CD4-positive, alpha-beta T cell (primary cell): ENCODE measurements around the gene PRKG1. TPM values are rescaled to one million over a fixed set of nuclear protein-coding genes. Genes with fewer than 3 reads are reported as not detected.

ENCODE experiments used
- ATAC-seq: fragments of 200-7000 bp; cut with Tn5 transposase; one replicate; pipeline ENCODE4 v1.10.0; 2022; ENCODE audit warnings: mild to moderate bottlenecking; ENCODE audit not compliant: poor library complexity
- CTCF ChIA-PET: fragments of 350-600 bp; sonication (Branson Sonifier 250); formaldehyde crosslinking; loops from one replicate; lab custom pipeline; 2021; ENCODE audit warnings: antibody characterized with exemption, inconsistent platforms; lab: Charles Lee
- POLR2A ChIA-PET: fragments of 350-600 bp; sonication (Branson Sonifier 250); formaldehyde crosslinking; loops from one replicate; lab custom pipeline; 2021; ENCODE audit warnings: antibody characterized with exemption, inconsistent platforms; lab: Charles Lee
- DNase-seq, 14 experiments: peaks; one replicate each; pipeline ENCODE4 v3.0.0-alpha.2; 2013 to 2020; ENCODE audit warnings: mixed read lengths in 2 of 14
- H3K27ac ChIP-seq, 2 donors: one replicate each; pipeline versions ENCODE4 v1.5.1 to v1.7.0; 2013; ENCODE audit warnings: low read length in 2 of 2, low read depth in 1 of 2, mild to moderate bottlenecking in 1 of 2
- H3K27me3 ChIP-seq, 2 experiments: 1 replicate in 1 of 2; 2 replicates in 1 of 2; pipeline versions ENCODE4 v1.6.1 to v1.7.0; 2013; ENCODE audit warnings: low read length in 2 of 2, control low read depth in 1 of 2, mild to moderate bottlenecking in 1 of 2, moderate library complexity in 1 of 2; ENCODE audit not compliant: insufficient read depth in 2 of 2, control insufficient read depth in 1 of 2
- H3K36me3 ChIP-seq: one replicate; pipeline ENCODE4 v1.6.1; 2013; ENCODE audit warnings: low read length, control low read depth; ENCODE audit not compliant: insufficient read depth
- H3K4me1 ChIP-seq: one replicate; pipeline ENCODE4 v1.6.1; 2013; ENCODE audit warnings: low read length, control low read depth; ENCODE audit not compliant: insufficient read depth
- H3K4me3 ChIP-seq: one replicate; pipeline ENCODE4 v1.5.1; 2013; ENCODE audit warnings: mild to moderate bottlenecking, low read length, moderate library complexity
- H3K9me3 ChIP-seq, 2 experiments: 1 replicate in 1 of 2; 2 replicates in 1 of 2; pipeline versions ENCODE4 v1.6.1 to v1.7.0; 2013; ENCODE audit warnings: low read length in 2 of 2, mild to moderate bottlenecking in 2 of 2, control low read depth in 1 of 2, moderate library complexity in 1 of 2; ENCODE audit not compliant: control insufficient read depth in 1 of 2, insufficient read depth in 1 of 2
- H3K27ac Mint-ChIP-seq: one replicate; pipeline ENCODE4 v1.8.0; 2020; ENCODE audit warnings: mixed read lengths
- H3K27me3 Mint-ChIP-seq: one replicate; pipeline ENCODE4 v1.8.0; 2021; ENCODE audit warnings: mixed read lengths
- H3K36me3 Mint-ChIP-seq: one replicate; pipeline ENCODE4 v1.8.0; 2021; ENCODE audit warnings: low read depth, mixed read lengths
- H3K4me1 Mint-ChIP-seq: one replicate; pipeline ENCODE4 v1.8.0; 2021; ENCODE audit warnings: low read depth, mixed read lengths
- H3K4me3 Mint-ChIP-seq: one replicate; pipeline ENCODE4 v1.8.0; 2020; ENCODE audit warnings: mild to moderate bottlenecking, mixed read lengths
- H3K9me3 Mint-ChIP-seq: one replicate; pipeline ENCODE4 v1.8.0; 2020; ENCODE audit warnings: mixed read lengths
- intact Hi-C, 2 experiments: fragments of 100-400 bp; cut with DNase I in 1 of 2; cut with micrococcal nuclease in 1 of 2; formaldehyde crosslinking; loops; one replicate each; pipeline versions ENCODE4 v1.15.1 to v1.9.0; 2023 to 2025; cut with DNase I, micrococcal nuclease
- total RNA-seq, 174 experiments: library from RNA in 2 of 174; stranded (reverse) in 2 of 174; gene quantifications; one replicate each; pipeline ENCODE4 v1.2.3 and lab custom pipeline; 2021 to 2026
- TF ChIP-seq, protein P1 (sequence below): fragments of 200-600 bp; IDR thresholded peaks from one replicate; pipeline ENCODE4 v1.8.0; 2022; ENCODE audit warnings: antibody characterized with exemption, mild to moderate bottlenecking

The PRKG1 gene
- total RNA-seq, 2 experiments from 2014 or later: 0.31 TPM; not detected in 1

DNA sequence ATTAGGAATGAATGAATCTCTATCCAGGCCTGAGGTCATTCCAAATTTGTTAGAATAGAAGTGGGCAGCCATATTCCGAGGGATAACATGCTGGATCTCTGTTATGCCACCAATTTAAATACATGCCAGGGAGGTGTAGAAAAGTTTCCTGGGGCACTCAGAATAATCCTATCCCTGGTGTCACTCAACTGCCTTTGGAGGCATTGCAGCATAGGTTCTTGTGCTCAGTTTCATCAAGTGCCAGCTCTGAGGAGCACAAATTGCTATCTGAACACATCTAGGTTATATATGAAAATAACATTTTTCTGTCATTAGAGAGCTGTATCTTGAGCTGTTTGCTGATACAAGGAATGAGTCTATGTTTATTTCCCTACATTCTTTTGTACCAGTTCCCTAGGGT, 427.8 kb downstream of the PRKG1 start:
- H3K4me3 ChIP-seq: no peak overlapping the region

GRCh38 chr10:51503378-51503777, 429.1 kb downstream of the PRKG1 start:
- Mint-ChIP-seq H3K4me3 (no peak overlapping the region), H3K9me3 (peaks cover 3% of the 10 kb centered on the region), H3K27me3 (no peaks in the 10 kb centered on the region), H3K4me1 (no peaks in the 10 kb centered on the region), H3K36me3 (no peaks in the 10 kb centered on the region), H3K27ac (no peak overlapping the region)
- Histone ChIP-seq H3K4me3 (no peak overlapping the region), H3K27me3 (no peaks in the 10 kb centered on the region), H3K9me3 (no peaks in the 10 kb centered on the region), H3K27ac (no peak overlapping the region), H3K36me3 (no peaks in the 10 kb centered on the region), H3K4me1 (no peaks in the 10 kb centered on the region)
- CTCF ChIA-PET: no interaction called here
- intact Hi-C loops: no loop called here
- POLR2A ChIA-PET: no interaction called here
- no peak for ATAC-seq
- TF ChIP-seq, protein P1, sequence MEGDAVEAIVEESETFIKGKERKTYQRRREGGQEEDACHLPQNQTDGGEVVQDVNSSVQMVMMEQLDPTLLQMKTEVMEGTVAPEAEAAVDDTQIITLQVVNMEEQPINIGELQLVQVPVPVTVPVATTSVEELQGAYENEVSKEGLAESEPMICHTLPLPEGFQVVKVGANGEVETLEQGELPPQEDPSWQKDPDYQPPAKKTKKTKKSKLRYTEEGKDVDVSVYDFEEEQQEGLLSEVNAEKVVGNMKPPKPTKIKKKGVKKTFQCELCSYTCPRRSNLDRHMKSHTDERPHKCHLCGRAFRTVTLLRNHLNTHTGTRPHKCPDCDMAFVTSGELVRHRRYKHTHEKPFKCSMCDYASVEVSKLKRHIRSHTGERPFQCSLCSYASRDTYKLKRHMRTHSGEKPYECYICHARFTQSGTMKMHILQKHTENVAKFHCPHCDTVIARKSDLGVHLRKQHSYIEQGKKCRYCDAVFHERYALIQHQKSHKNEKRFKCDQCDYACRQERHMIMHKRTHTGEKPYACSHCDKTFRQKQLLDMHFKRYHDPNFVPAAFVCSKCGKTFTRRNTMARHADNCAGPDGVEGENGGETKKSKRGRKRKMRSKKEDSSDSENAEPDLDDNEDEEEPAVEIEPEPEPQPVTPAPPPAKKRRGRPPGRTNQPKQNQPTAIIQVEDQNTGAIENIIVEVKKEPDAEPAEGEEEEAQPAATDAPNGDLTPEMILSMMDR: no peak
- DNase-seq: no peak

More for the DNA sequence above, 427.8 kb downstream of the PRKG1 start:
- CTCF ChIA-PET: no interaction called here
- no peaks in the 10 kb centered on the region for H3K27me3 ChIP-seq
- intact Hi-C loops: no loop called here
- no peaks in the 10 kb centered on the region for H3K36me3 ChIP-seq
- peaks cover 3% of the 10 kb centered on the region for H3K9me3 Mint-ChIP-seq
- no peak overlapping the region for H3K4me3 Mint-ChIP-seq
- DNase-seq (no peak), ATAC-seq (no peak)
- POLR2A ChIA-PET: no interaction called here
- no peak overlapping the region for H3K27ac Mint-ChIP-seq
- no peaks in the 10 kb centered on the region for H3K36me3 Mint-ChIP-seq
- H3K27ac ChIP-seq: no peak overlapping the region
- TF ChIP-seq, protein P1: no peak
- H3K4me1 ChIP-seq: no peaks in the 10 kb centered on the region
- H3K27me3 Mint-ChIP-seq: no peaks in the 10 kb centered on the region
- H3K9me3 ChIP-seq: no peaks in the 10 kb centered on the region
- H3K4me1 Mint-ChIP-seq: no peaks in the 10 kb centered on the region

DNA sequence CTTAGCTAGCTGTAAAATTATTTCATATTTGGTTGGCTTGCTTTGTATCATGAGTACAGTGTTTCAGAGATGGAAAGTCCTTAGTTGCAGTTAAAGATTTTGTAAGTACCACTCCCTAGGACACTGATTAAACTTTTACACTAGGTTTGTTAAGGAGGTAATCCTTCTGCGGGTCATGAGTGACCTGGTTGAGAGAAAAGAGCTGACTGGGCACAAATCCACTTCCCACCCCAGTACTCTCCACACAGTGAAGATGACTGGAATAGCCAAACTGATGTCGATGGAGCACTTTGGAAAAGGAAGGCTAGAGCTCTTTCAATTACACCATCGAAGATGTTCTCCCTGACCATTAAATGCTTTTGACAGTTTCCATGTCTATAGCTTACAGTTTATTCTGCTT, 433.2 kb downstream of the PRKG1 start:
- Mint-ChIP-seq H3K4me1 (no peaks in the 10 kb centered on the region), H3K27me3 (no peaks in the 10 kb centered on the region), H3K27ac (no peak overlapping the region), H3K36me3 (no peaks in the 10 kb centered on the region), H3K9me3 (no peaks in the 10 kb centered on the region), H3K4me3 (no peak overlapping the region)
- Histone ChIP-seq H3K4me3 (no peak overlapping the region), H3K4me1 (no peaks in the 10 kb centered on the region), H3K9me3 (no peaks in the 10 kb centered on the region), H3K27me3 (no peaks in the 10 kb centered on the region), H3K36me3 (no peaks in the 10 kb centered on the region), H3K27ac (no peak overlapping the region)
- TF ChIP-seq, protein P1: no peak
- CTCF ChIA-PET: no interaction called here
- no peak for ATAC-seq
- POLR2A ChIA-PET: interaction anchor here (1.0 kb wide), 1 partner anchor 9 kb away, joined by 3 read pairs; no protein-coding TSS in a partner anchor
- no peak for DNase-seq
- intact Hi-C loops: no loop called here
